Thoracic aorta (tissue), 2 donors: Measurements from ENCODE around the gene CNTNAP4. TPM values are rescaled to one million over a fixed set of nuclear protein-coding genes. Genes with fewer than 3 reads are reported as not detected.

ENCODE experiments used
- ATAC-seq: fragments of 150-250 bp; one replicate; pipeline ENCODE4 v1.8.0; 2017; ENCODE audit warnings: low read depth; ENCODE audit not compliant: insufficient number of reproducible peaks, low FRiP score
- DNase-seq: peaks from one replicate; pipeline ENCODE4 v3.0.0-alpha.2; 2020; ENCODE audit warnings: low spot score
- H3K27ac ChIP-seq, 2 donors: fragments of 200-600 bp; sonication (generic); 1 replicate in 1 of 2; 2 replicates in 1 of 2; pipeline ENCODE4 v1.5.1; 2016; ENCODE audit warnings: mild to moderate bottlenecking in 2 of 2, moderate library complexity in 2 of 2
- H3K27me3 ChIP-seq: fragments of 200-600 bp; sonication (generic); replicated peaks from 2 replicates; pipeline ENCODE4 v1.6.0; 2016; ENCODE audit warnings: mild to moderate bottlenecking; ENCODE audit not compliant: insufficient read depth
- H3K36me3 ChIP-seq: fragments of 200-600 bp; sonication (generic); one replicate; pipeline ENCODE4 v1.5.1; 2016
- H3K4me1 ChIP-seq, 2 donors: fragments of 200-600 bp; sonication (generic); 1 replicate in 1 of 2; 2 replicates in 1 of 2; pipeline versions ENCODE4 v1.5.1 to v1.6.0; 2016; ENCODE audit warnings: low read depth in 2 of 2, mild to moderate bottlenecking in 1 of 2; ENCODE audit not compliant: control insufficient read depth in 1 of 2
- H3K4me3 ChIP-seq: fragments of 200-600 bp; sonication (generic); 2 replicates; pipeline ENCODE4 v1.5.1; 2016; ENCODE audit warnings: mild to moderate bottlenecking
- H3K9me3 ChIP-seq: fragments of 200-600 bp; sonication (generic); 2 replicates; pipeline ENCODE4 v1.5.1; 2016
- CTCF ChIP-seq: fragments of 200-600 bp; sonication (generic); IDR thresholded peaks from one replicate; pipeline ENCODE4 v1.5.1; 2019; ENCODE audit warnings: antibody characterized with exemption
- total RNA-seq, 2 donors: library from RNA; depleted of rRNA; stranded (reverse); fragments of >200 nt; gene quantifications; one replicate each; pipeline versions ENCODE4 v1.1.0 to v1.2.3, GENCODE V29; 2016

The CNTNAP4 gene
- total RNA-seq, 2 donors from 2014 or later, result not detected

GRCh38 chr16:76268824-76269223 lies 8.4 kb upstream of the CNTNAP4 start:
- ATAC-seq (no peak), DNase-seq (no peak)
- Histone ChIP-seq H3K9me3 (no peaks in the 10 kb centered on the region), H3K36me3 (no peaks in the 10 kb centered on the region), H3K27me3 (no peaks in the 10 kb centered on the region), H3K4me3 (no peak overlapping the region), H3K27ac (no peak overlapping the region), H3K4me1 (no peaks in the 10 kb centered on the region)
- no peak for TF ChIP-seq CTCF

- Histone ChIP-seq H3K4me1 (no peaks in the 10 kb centered on the region), H3K9me3 (no peaks in the 10 kb centered on the region), H3K4me3 (no peak overlapping the region), H3K27ac (no peak overlapping the region), H3K36me3 (no peaks in the 10 kb centered on the region), H3K27me3 (no peaks in the 10 kb centered on the region)
- no peak for TF ChIP-seq CTCF
- ATAC-seq (no peak), DNase-seq (no peak)
Observed at GRCh38 chr16:76277460-76278030, 344 bp downstream of the CNTNAP4 start.

GRCh38 chr16:76278086-76278485 lies 885 bp downstream of the CNTNAP4 start:
- H3K9me3 ChIP-seq, result no peaks in the 10 kb centered on the region
- H3K4me1 ChIP-seq, result no peaks in the 10 kb centered on the region
- no peak overlapping the region for H3K4me3 ChIP-seq
- DNase-seq, result no peak
- H3K27me3 ChIP-seq, result no peaks in the 10 kb centered on the region
- no peak for TF ChIP-seq CTCF
- no peak for ATAC-seq
- H3K36me3 ChIP-seq, result no peaks in the 10 kb centered on the region
- no peak overlapping the region for H3K27ac ChIP-seq

- no peak for TF ChIP-seq CTCF
- H3K9me3 ChIP-seq, result no peaks in the 10 kb centered on the region
- DNase-seq (no peak), ATAC-seq (no peak)
- H3K27me3 ChIP-seq, result no peaks in the 10 kb centered on the region
- H3K36me3 ChIP-seq, result no peaks in the 10 kb centered on the region
- no peak overlapping the region for H3K4me3 ChIP-seq
- no peak overlapping the region for H3K27ac ChIP-seq
- no peaks in the 10 kb centered on the region for H3K4me1 ChIP-seq
Observed at GRCh38 chr16:76278980-76279379, 1.8 kb downstream of the CNTNAP4 start.

- no peaks in the 10 kb centered on the region for H3K4me1 ChIP-seq
- no peaks in the 10 kb centered on the region for H3K36me3 ChIP-seq
- no peak overlapping the region for H3K27ac ChIP-seq
- no peak for DNase-seq
- H3K9me3 ChIP-seq, result no peaks in the 10 kb centered on the region
- ATAC-seq, result no peak
- no peak overlapping the region for H3K4me3 ChIP-seq
- TF ChIP-seq CTCF, result no peak
- no peaks in the 10 kb centered on the region for H3K27me3 ChIP-seq
Observed at GRCh38 chr16:76280421-76281215, 3.4 kb downstream of the CNTNAP4 start.
